BLaER1 treated with 17β-estradiol and CSF1 and Interleukin-3, amounts not matched to agents 10 nM and 100 nM (cell line): ENCODE measurements around the gene ARID3B.

Source experiments
- H3K27ac ChIP-seq, 11 experiments: shearing (Covaris generic); formaldehyde crosslinking; 2 replicates each; pipeline ENCODE4 v1.8.1; 2022
- H3K27me3 ChIP-seq, 11 experiments: shearing (Covaris generic); formaldehyde crosslinking; 2 replicates each; pipeline ENCODE4 v1.8.1; 2022
- H3K36me3 ChIP-seq, 11 experiments: shearing (Covaris generic); formaldehyde crosslinking; 2 replicates each; pipeline ENCODE4 v1.8.1; 2022
- H3K4me1 ChIP-seq, 10 experiments: shearing (Covaris generic); formaldehyde crosslinking; 2 replicates each; pipeline ENCODE4 v1.8.1; 2022
- H3K4me2 ChIP-seq, 11 experiments: shearing (Covaris generic); formaldehyde crosslinking; 2 replicates each; pipeline ENCODE4 v1.8.1; 2022
- H3K4me3 ChIP-seq, 10 experiments: shearing (Covaris generic); formaldehyde crosslinking; 2 replicates each; pipeline ENCODE4 v1.8.1; 2022
- H3K9ac ChIP-seq, 11 experiments: shearing (Covaris generic); formaldehyde crosslinking; 2 replicates each; pipeline ENCODE4 v1.8.1; 2022
- H3K9me3 ChIP-seq, 11 experiments: shearing (Covaris generic); formaldehyde crosslinking; replicated peaks in 1 of 11; 2 replicates each; pipeline ENCODE4 v1.8.1; 2022
- H4K20me1 ChIP-seq, 11 experiments: shearing (Covaris generic); formaldehyde crosslinking; 2 replicates each; pipeline ENCODE4 v1.8.1; 2022
- Cebpa-rat ChIP-seq, 11 experiments: shearing (Covaris generic); IDR thresholded peaks; 2 replicates each; pipeline ENCODE4 v1.8.1; 2022

The ARID3B gene

GRCh38 chr15:74614744-74615507 lies 73.9 kb downstream of the ARID3B start:
- Histone ChIP-seq H3K27ac (peak overlapping the region; percentile 95 to 100 (median 98)), H3K36me3 (peaks cover 21 to 30% (median 26%) of the 10 kb centered on the region in 11 experiments), H4K20me1 (peaks cover 36 to 42% (median 40%) of the 10 kb centered on the region in 11 experiments), H3K27me3 (no peaks in the 10 kb centered on the region), H3K9ac (peak overlapping the region; percentile 98 to 100 (median 99)), H3K4me1 (peaks cover 22 to 66% (median 56%) of the 10 kb centered on the region in 10 experiments), H3K9me3 (no peaks in the 10 kb centered on the region), H3K4me2 (peak overlapping the region; percentile 76 to 98 (median 95)), H3K4me3 (peak overlapping the region; percentile 95 to 100 (median 98))
- TF ChIP-seq Cebpa-rat (IDR thresholded peaks at IDR 0.05) = no peak

GRCh38 chr15:74615508-74616365 lies 74.7 kb downstream of the ARID3B start, which contains the start of gene CLK3:
Gene CLK3 (plus strand): TSS chr15:74615836. CDS start chr15:74619197, 3,361 bp downstream.
- Histone ChIP-seq H3K4me1 (peaks cover 30 to 66% (median 57%) of the 10 kb centered on the region in 10 experiments), H3K27ac (peak within 1 kb of the TSS; percentile 95 to 100 (median 98)), H3K36me3 (peaks cover 29 to 38% (median 34%) of the 10 kb centered on the region in 11 experiments), H3K4me3 (peak within 1 kb of the TSS; percentile 95 to 100 (median 98)), H3K9me3 (no peaks in the 10 kb centered on the region), H3K4me2 (peak within 1 kb of the TSS; percentile 93 to 100 (median 97)), H3K9ac (peak within 1 kb of the TSS; percentile 98 to 100 (median 99)), H3K27me3 (no peaks in the 10 kb centered on the region), H4K20me1 (peaks cover 44 to 50% (median 48%) of the 10 kb centered on the region in 11 experiments)
- no peak for TF ChIP-seq Cebpa-rat (IDR thresholded peaks at IDR 0.05)

- H4K20me1 ChIP-seq = peaks cover 52 to 57% (median 55%) of the 10 kb centered on the region in 11 experiments
- no peaks in the 10 kb centered on the region for H3K9me3 ChIP-seq
- peak overlapping the region; percentile 89 to 100 (median 97) for H3K4me2 ChIP-seq
- H3K36me3 ChIP-seq = peaks cover 35 to 46% (median 41%) of the 10 kb centered on the region in 11 experiments
- peak overlapping the region; percentile 98 to 100 (median 99) for H3K9ac ChIP-seq
- H3K4me3 ChIP-seq = peak overlapping the region; percentile 95 to 100 (median 98)
- no peak for TF ChIP-seq Cebpa-rat (IDR thresholded peaks at IDR 0.05)
- H3K27me3 ChIP-seq = no peaks in the 10 kb centered on the region
- H3K27ac ChIP-seq = peak overlapping the region; percentile 95 to 100 (median 98)
- peaks cover 33 to 63% (median 52%) of the 10 kb centered on the region in 10 experiments for H3K4me1 ChIP-seq
Measured at GRCh38 chr15:74616366-74616939, 75.4 kb downstream of the ARID3B start.

GRCh38 chr15:74616996-74617395 lies 76.0 kb downstream of the ARID3B start:
- H3K36me3 ChIP-seq = peaks cover 41 to 51% (median 46%) of the 10 kb centered on the region in 11 experiments
- H3K9ac ChIP-seq = peak overlapping the region; percentile 98 to 100 (median 99)
- no peaks in the 10 kb centered on the region for H3K27me3 ChIP-seq
- H4K20me1 ChIP-seq = peaks cover 57 to 63% (median 61%) of the 10 kb centered on the region in 11 experiments
- H3K4me1 ChIP-seq = peaks cover 33 to 59% (median 50%) of the 10 kb centered on the region in 10 experiments
- peak overlapping the region in 10 of 11 experiments; percentile 95 to 99 (median 98); a peak in 20 of 22 replicates for H3K27ac ChIP-seq
- H3K9me3 ChIP-seq = no peaks in the 10 kb centered on the region
- peak overlapping the region; percentile 95 to 100 (median 98) for H3K4me3 ChIP-seq
- no peak for TF ChIP-seq Cebpa-rat (IDR thresholded peaks at IDR 0.05)
- H3K4me2 ChIP-seq = peak overlapping the region; percentile 89 to 100 (median 97)

DNA sequence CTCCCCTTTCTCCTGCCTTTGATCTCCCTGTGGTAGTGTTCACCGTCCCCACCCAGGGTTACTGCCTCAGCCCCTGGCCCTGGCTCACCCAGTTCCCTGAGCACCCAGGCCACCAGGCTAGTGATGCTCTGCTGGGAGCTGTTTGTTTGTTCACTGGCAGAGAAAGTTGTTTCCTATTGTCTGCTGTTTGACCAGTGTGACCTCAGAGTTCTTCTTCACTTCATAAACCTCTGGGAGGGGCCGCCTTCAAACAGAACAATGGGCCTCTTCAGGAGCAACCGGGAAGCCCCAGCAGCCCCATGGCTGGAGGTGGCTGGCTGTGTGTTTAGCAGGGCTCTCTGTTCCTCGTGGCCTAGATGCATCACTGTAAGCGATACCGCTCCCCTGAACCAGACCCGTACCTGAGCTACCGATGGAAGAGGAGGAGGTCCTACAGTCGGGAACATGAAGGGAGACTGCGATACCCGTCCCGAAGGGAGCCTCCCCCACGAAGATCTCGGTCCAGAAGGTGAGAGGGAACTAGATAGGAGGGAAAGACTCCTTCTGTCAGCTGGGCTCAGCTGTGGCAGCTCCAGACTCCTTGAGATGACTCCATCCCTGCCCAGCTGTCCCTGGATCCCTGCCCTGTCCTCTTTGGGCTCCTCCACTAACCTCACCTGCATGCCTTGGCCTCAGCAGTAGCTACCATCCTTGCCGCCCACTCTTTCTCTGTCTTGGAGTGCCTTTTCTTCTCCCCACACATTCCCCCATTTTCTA lies 78.0 kb downstream of the ARID3B start:
- Histone ChIP-seq H4K20me1 (peaks cover 77 to 83% (median 81%) of the 10 kb centered on the region in 11 experiments), H3K27ac (0 out of 22 replicates have a peak overlapping the region, but pooled peaks of 1 of the 11 experiments have one; percentile 10), H3K27me3 (no peaks in the 10 kb centered on the region)

GRCh38 chr15:74619916-74620635 lies 79.1 kb downstream of the ARID3B start:
- no peaks in the 10 kb centered on the region for H3K27me3 ChIP-seq
- H3K4me1 ChIP-seq = peaks cover 33 to 49% (median 43%) of the 10 kb centered on the region in 10 experiments
- H3K4me2 ChIP-seq = peak overlapping the region in 10 of 11 experiments; percentile 9 to 64 (median 44); a peak in 14 of 22 replicates
- H3K36me3 ChIP-seq = peaks cover 71 to 82% (median 77%) of the 10 kb centered on the region in 11 experiments
- TF ChIP-seq Cebpa-rat (IDR thresholded peaks at IDR 0.05) = no peak
- no peaks in the 10 kb centered on the region for H3K9me3 ChIP-seq
- peaks cover 88 to 94% (median 92%) of the 10 kb centered on the region in 11 experiments for H4K20me1 ChIP-seq
- H3K9ac ChIP-seq = peak overlapping the region in 8 of 11 experiments; percentile 2 to 100 (median 28); a peak in 12 of 22 replicates
- 0 out of 22 replicates have a peak overlapping the region, but pooled peaks of 1 of the 11 experiments have one; percentile 1 for H3K27ac ChIP-seq
- H3K4me3 ChIP-seq = no peak overlapping the region; a peak in 1 of 20 replicates

More for the DNA sequence above, 78.0 kb downstream of the ARID3B start:
- H3K9ac ChIP-seq = peak overlapping the region in 10 of 11 experiments; percentile 98 to 100 (median 100); a peak in 17 of 22 replicates
- TF ChIP-seq Cebpa-rat (IDR thresholded peaks at IDR 0.05) = no peak
- peak overlapping the region in 7 of 11 experiments; percentile 93 to 100 (median 98); a peak in 6 of 22 replicates for H3K4me2 ChIP-seq
- peaks cover 33 to 57% (median 47%) of the 10 kb centered on the region in 10 experiments for H3K4me1 ChIP-seq
- no peak overlapping the region for H3K4me3 ChIP-seq
- H3K36me3 ChIP-seq = peaks cover 61 to 71% (median 66%) of the 10 kb centered on the region in 11 experiments
- no peaks in the 10 kb centered on the region for H3K9me3 ChIP-seq
